ENCODE results near the gene CHMP2A.

GRCh38 chr19:58555369-58555885 lies 522 bp upstream of the CHMP2A start:
- TF ChIP-seq CTCF (IDR thresholded peaks at IDR 0.05; ENCODE audit: poor library complexity) = no peak
- no peak for TF ChIP-seq EZH2phosphoT487 (IDR thresholded peaks at IDR 0.05; ENCODE audit: low read depth, severe bottlenecking, unreplicated experiment)

Measured in hepatocyte (in vitro differentiated cells).